Myocyte (in vitro differentiated cells): ENCODE results near the gene EBP. TPM values are rescaled to one million over a fixed set of nuclear protein-coding genes. Genes with fewer than 3 reads are reported as not detected.

Experiments used
- DNase-seq: peaks from one replicate; pipeline ENCODE4 v3.0.0-alpha.2; 2012; ENCODE audit warnings: low read depth
- total RNA-seq: library from RNA; depleted of rRNA; stranded (reverse); fragments of >200 nt; gene quantifications from 2 replicates; pipeline ENCODE4 v1.2.3, GENCODE V29; 2014

The EBP gene
- total RNA-seq, 1 donor from 2014 or later, result 46.1 TPM

DNA sequence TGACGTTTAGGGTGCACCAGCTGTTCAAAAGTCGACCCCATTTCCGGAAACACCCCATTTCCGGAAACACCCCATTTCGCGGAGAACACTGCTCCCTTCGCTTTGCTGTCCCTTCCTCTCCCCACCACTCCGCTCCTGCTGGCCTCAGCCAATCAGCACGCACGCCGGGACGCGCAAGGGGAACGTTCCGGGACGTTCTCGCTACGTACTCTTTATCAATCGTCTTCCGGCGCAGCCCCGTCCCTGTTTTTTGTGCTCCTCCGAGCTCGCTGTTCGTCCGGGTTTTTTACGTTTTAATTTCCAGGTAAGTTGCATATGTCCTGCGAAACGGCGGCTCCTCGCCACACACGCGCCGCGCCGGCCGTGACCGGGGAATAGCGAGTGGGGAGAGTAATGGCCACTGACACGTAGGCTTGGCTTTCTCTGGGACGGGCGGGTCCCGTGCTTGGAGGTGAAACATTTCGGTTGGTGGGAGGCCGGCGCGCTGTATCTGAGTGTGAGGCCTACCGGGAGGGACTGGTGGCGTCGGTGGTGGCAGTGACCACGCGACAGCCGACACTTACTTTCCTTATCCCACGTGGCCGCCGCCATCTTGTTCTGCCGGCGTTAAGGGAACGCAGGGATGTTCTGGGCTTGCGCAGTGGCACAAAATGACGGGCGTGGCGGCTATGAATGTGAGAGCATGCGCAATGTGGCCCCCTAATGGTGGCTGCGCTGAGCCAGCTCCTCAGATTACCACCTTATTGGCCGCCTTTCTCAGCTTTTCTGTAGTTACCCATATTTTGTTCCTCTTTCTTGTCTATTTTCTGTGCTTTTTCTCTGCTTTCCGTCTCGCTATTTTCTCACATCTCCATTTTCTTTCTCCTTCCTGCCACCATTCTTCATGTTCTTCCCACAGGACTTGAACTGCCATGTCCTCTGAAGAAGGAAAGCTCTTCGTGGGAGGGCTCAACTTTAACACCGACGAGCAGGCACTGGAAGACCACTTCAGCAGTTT, 53.0 kb downstream of the EBP start, which contains the start of gene RBM3:
Gene RBM3 (plus strand): TSS at position 215 of the 997 bp plus-strand sequence. CDS start 697 bp downstream, at position 912.
- peak; percentile 93 for DNase-seq

GRCh38 chrX:48575642-48576041, 54.0 kb downstream of the EBP start:
- DNase-seq, result no peak

DNA sequence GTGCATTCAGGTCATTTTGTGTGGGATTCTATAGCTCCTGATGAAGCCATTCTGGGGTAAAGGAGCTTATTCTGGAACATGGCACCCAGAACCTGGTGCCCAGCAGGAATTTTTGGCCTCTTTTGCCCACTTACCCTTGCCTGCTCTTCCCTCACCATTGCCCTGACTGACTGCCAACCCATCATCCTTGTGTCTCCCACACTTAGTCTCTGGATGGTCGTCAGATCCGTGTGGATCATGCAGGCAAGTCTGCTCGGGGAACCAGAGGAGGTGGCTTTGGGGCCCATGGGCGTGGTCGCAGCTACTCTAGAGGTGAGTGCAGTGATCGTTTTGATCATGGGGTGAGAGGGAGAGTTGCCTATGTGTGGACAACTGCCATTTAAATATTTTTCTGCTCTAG, 54.5 kb downstream of the EBP start:
- DNase-seq, result no peak

Other genes with a start within 250 kb of the EBP start
- gene SSX3, start 165.1 kb upstream of the EBP start, total RNA-seq, result not detected in 2 replicates
- 0.64 and 0.78 TPM in 2 replicates for gene SSX4, start 138.3 kb upstream of the EBP start, total RNA-seq
- 0.64 and 0.78 TPM in 2 replicates for gene SSX4B, start 109.8 kb upstream of the EBP start, total RNA-seq
- 1.8 and 2.3 TPM in 2 replicates for gene SLC38A5, start 51.5 kb upstream of the EBP start, total RNA-seq
- gene FTSJ1, start 45.6 kb upstream of the EBP start, total RNA-seq, result 79.5 and 90.0 TPM in 2 replicates
- 33.1 and 34.2 TPM in 2 replicates for gene PORCN, start 12.8 kb upstream of the EBP start, total RNA-seq
- 8.4 and 8.6 TPM in 2 replicates for gene TBC1D25, start 17.9 kb downstream of the EBP start, total RNA-seq
- 57.4 and 69.8 TPM in 2 replicates for gene RBM3, start 52.7 kb downstream of the EBP start, total RNA-seq
- 110 and 139 TPM in 2 replicates for gene WDR13, start 75.7 kb downstream of the EBP start, total RNA-seq
- gene WAS, start 162.0 kb downstream of the EBP start, total RNA-seq, result 0.19 TPM in 1 of 2 replicates, not detected in the other
- gene SUV39H1, start 174.9 kb downstream of the EBP start, total RNA-seq, result 2.8 and 3.1 TPM in 2 replicates
- gene GLOD5, start 239.9 kb downstream of the EBP start, total RNA-seq, result not detected in 2 replicates